ENCODE measurements around the gene TFEB.

TFEB gene

DNA sequence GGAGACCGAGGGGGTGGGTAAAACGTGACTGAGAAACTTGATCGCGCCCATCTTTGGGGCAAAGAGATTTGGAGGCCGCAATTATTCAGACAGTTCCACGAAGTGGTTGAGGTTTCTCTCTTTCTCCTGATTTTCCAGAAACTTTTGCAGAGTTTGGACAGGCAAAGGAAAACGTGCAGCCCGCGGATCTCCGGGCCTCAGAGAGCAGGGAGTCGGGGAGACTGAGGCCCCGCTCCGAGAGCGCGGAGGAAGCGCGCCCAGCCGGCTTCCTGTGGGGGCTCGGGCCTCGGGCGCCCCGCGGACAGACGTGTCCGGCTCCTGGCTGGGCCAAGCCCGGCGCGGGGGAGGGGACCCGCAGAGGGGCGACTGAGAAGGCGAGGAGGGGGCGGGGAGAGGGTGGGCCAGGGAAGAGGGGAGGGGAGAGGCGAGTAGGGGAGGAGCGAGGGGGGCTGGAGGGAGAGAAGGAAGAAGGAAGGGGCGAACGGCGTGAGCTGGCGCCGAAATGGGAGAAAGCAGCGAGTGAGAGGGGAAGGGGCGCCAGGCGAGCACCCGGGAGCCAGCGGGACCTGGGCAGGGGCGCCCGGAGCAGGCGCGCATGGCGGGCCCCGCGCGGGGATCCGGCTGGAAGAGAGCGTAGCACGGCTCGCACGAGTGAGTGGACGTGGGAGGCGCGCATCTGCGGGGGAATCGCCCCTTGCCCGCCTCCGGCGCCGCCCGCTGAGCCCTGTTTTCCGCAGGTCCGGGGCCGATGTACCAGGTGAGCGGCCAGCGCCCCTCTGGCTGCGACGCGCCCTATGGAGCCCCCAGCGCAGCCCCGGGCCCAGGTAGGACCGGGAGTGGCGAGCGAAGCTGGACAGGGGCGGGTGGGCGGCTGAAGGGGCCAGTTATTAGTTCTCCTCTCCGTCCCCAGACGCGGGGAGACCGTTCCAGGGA lies 97.1 kb downstream of the TFEB start, which contains the start of gene MDFI:
TSS of gene MDFI (plus strand) at position 467 of the 933 bp plus-strand sequence. CDS start at position 749, 282 bp downstream.
- DNase-seq (ENCODE audit: low spot score) = no peak

DNA sequence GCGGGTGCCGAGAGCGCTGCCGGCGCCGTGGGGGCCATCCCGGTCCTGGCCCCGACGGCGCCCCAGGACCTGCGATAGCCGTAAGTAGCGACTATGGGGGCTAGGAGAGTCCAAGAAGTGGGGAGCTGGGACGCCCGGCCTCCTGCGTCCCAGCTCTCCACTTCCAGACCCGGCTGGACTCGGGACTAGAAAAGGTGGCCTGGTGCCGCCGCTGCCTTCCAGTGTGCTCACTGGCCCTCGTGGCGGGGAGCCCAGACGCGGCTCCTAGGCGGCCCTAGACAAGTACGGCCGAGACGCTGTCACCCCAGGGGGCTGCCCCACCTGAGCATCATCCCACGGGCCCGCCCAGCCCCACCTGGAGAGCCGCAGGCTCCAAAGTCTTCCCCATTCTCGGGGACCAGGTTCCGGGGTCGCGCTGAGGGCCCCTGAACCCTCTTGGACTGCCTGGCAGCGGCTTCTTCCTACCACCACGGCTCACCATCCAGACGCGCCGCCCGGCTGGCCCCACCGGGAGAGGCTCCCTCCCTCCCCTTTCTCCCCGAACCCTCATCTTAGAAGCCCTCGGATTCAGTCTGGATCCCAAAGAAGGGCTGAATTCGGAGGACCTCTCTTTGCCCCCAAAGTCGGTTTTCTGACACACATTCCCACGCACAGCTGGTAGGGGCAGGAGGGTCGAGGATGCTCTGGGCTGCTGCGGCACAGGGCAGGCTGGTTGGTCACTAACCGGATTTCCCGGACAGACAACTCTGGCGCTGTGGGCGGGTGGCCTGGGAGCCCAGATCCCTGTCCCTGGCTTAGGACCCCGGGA lies 98.0 kb downstream of the TFEB start:
- DNase-seq (ENCODE audit: low spot score) = no peak

GRCh38 chr6:41636833-41637193 lies 98.6 kb downstream of the TFEB start:
- no peak for DNase-seq (ENCODE audit: low spot score)

DNA sequence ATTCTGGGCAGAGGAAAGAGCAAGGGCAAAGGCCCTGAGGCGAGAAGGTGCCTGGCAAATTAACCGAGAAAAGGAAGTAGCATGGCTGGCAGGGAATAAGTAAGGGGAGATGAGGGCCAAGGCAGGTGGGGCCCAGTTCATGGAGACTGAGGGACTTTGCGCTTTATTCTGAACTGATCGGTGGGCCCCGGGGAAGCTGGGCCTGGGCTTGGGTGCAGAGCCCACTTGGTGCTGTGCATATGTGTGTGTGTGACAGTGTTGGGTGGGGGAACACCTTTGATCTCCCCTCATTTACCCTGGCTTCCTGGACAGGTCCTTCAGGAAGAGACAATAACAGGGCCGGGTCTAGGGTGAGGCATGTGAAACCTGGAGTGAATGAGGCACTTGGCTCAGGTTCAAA lies 100.0 kb downstream of the TFEB start:
- no peak for DNase-seq (ENCODE audit: low spot score)

GRCh38 chr6:41634657-41635056 lies 100.8 kb downstream of the TFEB start:
- DNase-seq (ENCODE audit: low spot score) = no peak
